ENCODE measurements around the gene MAML2. TPM values are rescaled to one million over a fixed set of nuclear protein-coding genes. Genes with fewer than 3 reads are reported as not detected.

Gene MAML2
- total RNA-seq, 1 donor from 2014 or later: 3.8 TPM

- DNase-seq (ENCODE audit: low spot score): no peak
- no peaks in the 10 kb centered on the region for H3K27me3 Mint-ChIP-seq (ENCODE audit: insufficient read depth, low read depth)
- Histone ChIP-seq H2AFZ (replicated peaks) (no peak overlapping the region), H3K79me2 (ENCODE audit: low read depth) (no peaks in the 10 kb centered on the region), H3K4me3 (no peak overlapping the region), H3K36me3 (no peaks in the 10 kb centered on the region), H3K9me3 (ENCODE audit: low read depth) (no peaks in the 10 kb centered on the region), H3K4me1 (no peaks in the 10 kb centered on the region), H3F3A (ENCODE audit: low read depth) (no peaks in the 10 kb centered on the region), H3K4me2 (no peak overlapping the region), H3K9ac (no peak overlapping the region), H3K27me3 (no peaks in the 10 kb centered on the region), H4K20me1 (ENCODE audit: low read depth) (no peaks in the 10 kb centered on the region), H3K27ac (no peak overlapping the region)
- H3K4me1 Mint-ChIP-seq: peaks cover 15% of the 10 kb centered on the region
- no peaks in the 10 kb centered on the region for H3K9me3 Mint-ChIP-seq
- H3K36me3 Mint-ChIP-seq: peaks cover 5% of the 10 kb centered on the region
- H3K4me3 Mint-ChIP-seq: no peak overlapping the region
- H3K27ac Mint-ChIP-seq: no peak overlapping the region
- no peak for TF ChIP-seq EZH2 (IDR thresholded peaks at IDR 0.05)
- no peak for TF ChIP-seq EZH2phosphoT487 (IDR thresholded peaks at IDR 0.05)
- no peak for TF ChIP-seq CTCF (IDR thresholded peaks at IDR 0.05)
Observed at GRCh38 chr11:96070453-96070852, 272.5 kb downstream of the MAML2 start.

DNA sequence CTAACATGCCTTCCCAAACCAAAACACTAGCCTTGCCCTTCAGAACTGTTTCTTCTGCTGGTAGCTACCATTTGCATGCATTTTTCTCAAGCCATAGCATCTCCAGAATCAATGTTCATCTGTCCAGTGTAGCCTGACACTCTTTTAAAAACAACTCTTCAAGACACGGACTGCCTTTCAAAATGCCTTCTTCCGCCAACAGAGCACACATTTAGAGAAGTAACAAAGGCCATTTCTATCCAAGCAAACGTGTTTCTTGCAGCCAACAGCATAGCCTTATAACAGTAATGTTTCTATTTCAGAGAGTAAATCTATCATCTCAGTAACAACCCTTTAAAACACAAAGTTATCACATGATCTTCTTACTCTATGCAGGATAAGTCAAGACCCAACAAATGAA, 275.8 kb downstream of the MAML2 start:
- no peak overlapping the region for H3K27ac Mint-ChIP-seq
- H3F3A ChIP-seq (ENCODE audit: low read depth): no peaks in the 10 kb centered on the region
- no peaks in the 10 kb centered on the region for H3K36me3 ChIP-seq
- H3K9ac ChIP-seq: no peak overlapping the region
- no peaks in the 10 kb centered on the region for H3K27me3 ChIP-seq
- H3K27ac ChIP-seq: no peak overlapping the region
- peaks cover 15% of the 10 kb centered on the region for H3K4me1 Mint-ChIP-seq
- H3K4me1 ChIP-seq: no peaks in the 10 kb centered on the region
- H3K4me3 ChIP-seq: no peak overlapping the region
- TF ChIP-seq CTCF (IDR thresholded peaks at IDR 0.05): no peak
- TF ChIP-seq EZH2 (IDR thresholded peaks at IDR 0.05): no peak
- TF ChIP-seq EZH2phosphoT487 (IDR thresholded peaks at IDR 0.05): no peak
- no peaks in the 10 kb centered on the region for H3K9me3 Mint-ChIP-seq
- H3K36me3 Mint-ChIP-seq: no peaks in the 10 kb centered on the region
- no peaks in the 10 kb centered on the region for H3K79me2 ChIP-seq (ENCODE audit: low read depth)
- no peaks in the 10 kb centered on the region for H3K9me3 ChIP-seq (ENCODE audit: low read depth)
- DNase-seq (ENCODE audit: low spot score): no peak
- H3K4me2 ChIP-seq: no peak overlapping the region
- H3K27me3 Mint-ChIP-seq (ENCODE audit: insufficient read depth, low read depth): no peaks in the 10 kb centered on the region
- H2AFZ ChIP-seq (replicated peaks): no peak overlapping the region
- no peak overlapping the region for H3K4me3 Mint-ChIP-seq
- no peaks in the 10 kb centered on the region for H4K20me1 ChIP-seq (ENCODE audit: low read depth)

GRCh38 chr11:96065379-96065778, 277.6 kb downstream of the MAML2 start:
- Histone ChIP-seq H3K36me3 (no peaks in the 10 kb centered on the region), H3K27me3 (no peaks in the 10 kb centered on the region), H3K9ac (no peak overlapping the region), H3F3A (ENCODE audit: low read depth) (no peaks in the 10 kb centered on the region), H2AFZ (replicated peaks) (no peak overlapping the region), H3K4me2 (no peak overlapping the region), H3K9me3 (ENCODE audit: low read depth) (no peaks in the 10 kb centered on the region), H3K27ac (no peak overlapping the region), H3K4me1 (no peaks in the 10 kb centered on the region), H3K79me2 (ENCODE audit: low read depth) (no peaks in the 10 kb centered on the region), H3K4me3 (no peak overlapping the region), H4K20me1 (ENCODE audit: low read depth) (no peaks in the 10 kb centered on the region)
- Mint-ChIP-seq H3K4me1 (peaks cover 17% of the 10 kb centered on the region), H3K4me3 (no peak overlapping the region), H3K27ac (no peak overlapping the region), H3K27me3 (ENCODE audit: insufficient read depth, low read depth) (no peaks in the 10 kb centered on the region), H3K9me3 (no peaks in the 10 kb centered on the region), H3K36me3 (no peaks in the 10 kb centered on the region)
- no peak for DNase-seq (ENCODE audit: low spot score)
- no peak for TF ChIP-seq CTCF (IDR thresholded peaks at IDR 0.05)
- TF ChIP-seq EZH2 (IDR thresholded peaks at IDR 0.05): no peak
- no peak for TF ChIP-seq EZH2phosphoT487 (IDR thresholded peaks at IDR 0.05)

All from neural progenitor cell (in vitro differentiated cells).